ENCODE measurements around the gene HASPIN. TPM values are rescaled to one million over a fixed set of nuclear protein-coding genes. Genes with fewer than 3 reads are reported as not detected.

HASPIN gene
- total RNA-seq, 4 donors from 2014 or later = 1.2 TPM; not detected in 3

- peaks cover 0 to 16% of the 10 kb centered on the region in 2 donors for H3K27me3 ChIP-seq
- peaks cover 0 to 4% (median 0%) of the 10 kb centered on the region in 3 donors for H3K36me3 ChIP-seq
- H3K27ac ChIP-seq = peak overlapping the region in 1 of 4 donors; percentile 90
- no peak overlapping the region for H3K4me3 ChIP-seq
- TF ChIP-seq CTCF (IDR thresholded peaks at IDR 0.05) (no peak), POLR2A (IDR thresholded peaks at IDR 0.05) (no peak)
- H3K9me3 ChIP-seq = no peaks in the 10 kb centered on the region
- DNase-seq = no peak
- peaks cover 0 to 17% (median 7%) of the 10 kb centered on the region in 4 donors for H3K4me1 ChIP-seq
These were observed 31.4 kb upstream of the HASPIN start for GRCh38 chr17:3692346-3692745.

GRCh38 chr17:3693141-3693540 is 30.6 kb upstream of the HASPIN start:
- Histone ChIP-seq H3K27me3 (peaks cover 0 to 16% of the 10 kb centered on the region in 2 donors), H3K4me3 (peak overlapping the region in 2 of 4 donors; percentile 14 to 48), H3K27ac (peak overlapping the region in 2 of 4 donors; percentile 27 to 90), H3K36me3 (peaks cover 0 to 4% (median 0%) of the 10 kb centered on the region in 3 donors), H3K4me1 (peaks cover 0 to 17% (median 7%) of the 10 kb centered on the region in 4 donors), H3K9me3 (no peaks in the 10 kb centered on the region)
- no peak for DNase-seq
- no peak for TF ChIP-seq CTCF (IDR thresholded peaks at IDR 0.05)

GRCh38 chr17:3693829-3694231 is 29.9 kb upstream of the HASPIN start:
- Histone ChIP-seq H3K4me1 (peaks cover 0 to 17% (median 7%) of the 10 kb centered on the region in 4 donors), H3K4me3 (peak overlapping the region in 1 of 4 donors; percentile 48), H3K9me3 (no peaks in the 10 kb centered on the region), H3K36me3 (peaks cover 0 to 4% (median 0%) of the 10 kb centered on the region in 3 donors), H3K27ac (peak overlapping the region in 1 of 4 donors; percentile 90), H3K27me3 (peaks cover 0 to 16% of the 10 kb centered on the region in 2 donors)
- TF ChIP-seq POLR2A (IDR thresholded peaks at IDR 0.05) = no peak
- TF ChIP-seq CTCF (IDR thresholded peaks at IDR 0.05) = no peak
- DNase-seq = peak in 2 of 3 donors; percentile 71 to 80

- DNase-seq = peak in 1 of 3 donors; percentile 45
- Histone ChIP-seq H3K27me3 (peaks cover 0 to 16% of the 10 kb centered on the region in 2 donors), H3K4me3 (peak overlapping the region; percentile 48 to 62 (median 61)), H3K9me3 (no peaks in the 10 kb centered on the region), H3K4me1 (peaks cover 0 to 17% (median 3%) of the 10 kb centered on the region in 4 donors), H3K27ac (peak overlapping the region; percentile 7 to 90 (median 46)), H3K36me3 (peaks cover 0 to 2% (median 0%) of the 10 kb centered on the region in 3 donors)
- no peak for TF ChIP-seq POLR2A (IDR thresholded peaks at IDR 0.05)
- no peak for TF ChIP-seq CTCF (IDR thresholded peaks at IDR 0.05)
These were observed 28.5 kb upstream of the HASPIN start for GRCh38 chr17:3695129-3695722.

- Histone ChIP-seq H3K36me3 (no peaks in the 10 kb centered on the region), H3K9me3 (no peaks in the 10 kb centered on the region), H3K27ac (peak within 1 kb of the TSS; percentile 7 to 90 (median 48)), H3K4me1 (peaks cover 0 to 17% (median 3%) of the 10 kb centered on the region in 4 donors), H3K4me3 (peak within 1 kb of the TSS; percentile 48 to 62 (median 61)), H3K27me3 (peaks cover 0 to 16% of the 10 kb centered on the region in 2 donors)
- TF ChIP-seq POLR2A (IDR thresholded peaks at IDR 0.05) = no peak
- TF ChIP-seq CTCF (IDR thresholded peaks at IDR 0.05) = no peak
- DNase-seq = peak in 2 of 3 donors; percentile 76 to 86
These were observed 27.8 kb upstream of the HASPIN start, which contains the start of gene P2RX5 for GRCh38 chr17:3695723-3696411. Gene P2RX5, minus strand, starts transcription at chr17:3696155. Its CDS starts 150 bp downstream, at chr17:3696005.
